Measurements from ENCODE around the gene TP53TG5.

GRCh38 chr20:45329497-45330319 is 48.4 kb downstream of the TP53TG5 start:
- TF ChIP-seq CTCF (conservative IDR thresholded peaks at IDR 0.05; ENCODE audit: low read length), result 0 out of 2 replicates have a peak, but pooled peaks have one; percentile 12
- TF ChIP-seq EZH2phosphoT487 (IDR thresholded peaks at IDR 0.05; ENCODE audit: borderline replicate concordance, low read depth, low read length), result no peak
